Vagina (tissue), 2 donors: ENCODE results near the gene SEMA4D. TPM values are rescaled to one million over a fixed set of nuclear protein-coding genes. Genes with fewer than 3 reads are reported as not detected.

Experiments
- DNase-seq, 2 donors: peaks; one replicate each; pipeline ENCODE4 v3.0.0-alpha.2; 2017; ENCODE audit errors: extremely low spot score in 2 of 2
- H3K27ac ChIP-seq: fragments of 200-600 bp; sonication (generic); one replicate; pipeline ENCODE4 v1.5.1; 2019
- H3K27me3 ChIP-seq: fragments of 200-600 bp; sonication (generic); one replicate; pipeline ENCODE4 v1.5.1; 2019
- H3K36me3 ChIP-seq, 2 donors: fragments of 200-600 bp; sonication (generic); one replicate each; pipeline ENCODE4 v1.5.1; 2017 to 2019
- H3K4me1 ChIP-seq: fragments of 200-600 bp; sonication (generic); one replicate; pipeline ENCODE4 v1.5.1; 2019
- H3K4me3 ChIP-seq, 2 donors: fragments of 200-600 bp; sonication (generic); 1 replicate in 1 of 2; 2 replicates in 1 of 2; pipeline ENCODE4 v1.5.1; 2016 to 2019
- H3K9me3 ChIP-seq: fragments of 200-600 bp; sonication (generic); one replicate; pipeline ENCODE4 v1.5.1; 2019
- CTCF ChIP-seq, 3 experiments: fragments of 450-650 bp in 2 of 3; fragments of 200-600 bp in 1 of 3; sonication (generic) in 1 of 3; IDR thresholded peaks; one replicate each; pipeline ENCODE4 v1.5.1; 2017 to 2019; ENCODE audit warnings: antibody characterized with exemption in 3 of 3, mild to moderate bottlenecking in 2 of 3, moderate library complexity in 2 of 3
- POLR2A ChIP-seq, 2 donors: fragments of 450-650 bp; IDR thresholded peaks; one replicate each; pipeline ENCODE4 v1.6.1; 2017; ENCODE audit warnings: antibody characterized with exemption in 2 of 2, mild to moderate bottlenecking in 2 of 2, moderate library complexity in 2 of 2
- POLR2AphosphoS5 ChIP-seq, 2 donors: sonication (generic); formaldehyde crosslinking; IDR thresholded peaks; one replicate each; pipeline ENCODE4 v1.9.0; 2017; ENCODE audit warnings: antibody characterized with exemption in 2 of 2, mild to moderate bottlenecking in 2 of 2, low read depth in 1 of 2; ENCODE audit not compliant: insufficient read depth in 1 of 2
- intact Hi-C: fragments of 100-400 bp; cut with DNase I; formaldehyde crosslinking; loops from one replicate; pipeline ENCODE4 v1.15.1; 2023
- total RNA-seq: library from RNA; depleted of rRNA; stranded (reverse); fragments of >200 nt; gene quantifications from one replicate; pipeline ENCODE4 v1.2.3, GENCODE V29; 2016

Gene SEMA4D
- total RNA-seq, 1 donor from 2014 or later = 39.3 TPM

DNA sequence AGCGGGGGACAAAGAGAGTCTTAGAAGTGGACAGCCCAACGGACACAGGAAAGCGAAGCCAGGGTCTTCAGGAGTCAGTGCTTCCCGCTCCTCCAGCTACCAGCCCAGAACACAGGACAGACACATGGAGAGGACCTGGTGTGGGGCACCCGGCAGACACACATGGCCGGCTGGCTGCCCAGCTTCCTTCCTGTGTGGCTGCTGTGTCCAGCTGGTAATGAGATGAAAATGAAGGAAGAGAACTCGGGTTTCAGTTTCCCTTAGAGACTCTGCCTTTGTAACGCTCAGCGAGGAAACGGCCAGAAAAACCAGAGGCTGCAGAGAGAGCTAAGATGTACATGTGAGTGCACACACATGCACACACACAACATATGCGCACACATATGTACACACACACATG lies 92.1 kb downstream of the SEMA4D start:
- TF ChIP-seq CTCF (IDR thresholded peaks at IDR 0.05) (no peak), POLR2AphosphoS5 (IDR thresholded peaks at IDR 0.05; ENCODE audit: insufficient read depth in 1 of 2, low read depth in 1 of 2) (no peak), POLR2A (IDR thresholded peaks at IDR 0.05) (no peak)
- Histone ChIP-seq H3K27me3 (no peaks in the 10 kb centered on the region), H3K9me3 (no peaks in the 10 kb centered on the region), H3K27ac (no peak overlapping the region), H3K4me3 (no peak overlapping the region), H3K36me3 (peaks cover 0 to 18% of the 10 kb centered on the region in 2 donors), H3K4me1 (no peaks in the 10 kb centered on the region)
- intact Hi-C loops = no loop called here
- no peak for DNase-seq

- H3K36me3 ChIP-seq = peaks cover 0 to 22% of the 10 kb centered on the region in 2 donors
- TF ChIP-seq POLR2AphosphoS5 (IDR thresholded peaks at IDR 0.05; ENCODE audit: insufficient read depth in 1 of 2, low read depth in 1 of 2) = no peak
- no peak for TF ChIP-seq CTCF (IDR thresholded peaks at IDR 0.05)
- TF ChIP-seq POLR2A (IDR thresholded peaks at IDR 0.05) = no peak
- no peaks in the 10 kb centered on the region for H3K9me3 ChIP-seq
- H3K27me3 ChIP-seq = no peaks in the 10 kb centered on the region
- no peak overlapping the region for H3K27ac ChIP-seq
- H3K4me3 ChIP-seq = no peak overlapping the region
- no peaks in the 10 kb centered on the region for H3K4me1 ChIP-seq
- DNase-seq = no peak
- intact Hi-C loops = no loop called here
Measured at GRCh38 chr9:89404074-89404473, 93.8 kb downstream of the SEMA4D start.

- intact Hi-C loops = no loop called here
- Histone ChIP-seq H3K27ac (no peak overlapping the region), H3K36me3 (peaks cover 0 to 28% of the 10 kb centered on the region in 2 donors)
Measured at GRCh38 chr9:89402695-89403427, 95.1 kb downstream of the SEMA4D start.

GRCh38 chr9:89400403-89401116 lies 97.4 kb downstream of the SEMA4D start:
- DNase-seq = no peak
- H3K27ac ChIP-seq = no peak overlapping the region

More at GRCh38 chr9:89402695-89403427, 95.1 kb downstream of the SEMA4D start:
- Histone ChIP-seq H3K4me3 (no peak overlapping the region), H3K9me3 (no peaks in the 10 kb centered on the region), H3K27me3 (no peaks in the 10 kb centered on the region), H3K4me1 (no peaks in the 10 kb centered on the region)
- DNase-seq = no peak
- no peak for TF ChIP-seq POLR2AphosphoS5 (IDR thresholded peaks at IDR 0.05; ENCODE audit: insufficient read depth in 1 of 2, low read depth in 1 of 2)
- TF ChIP-seq CTCF (IDR thresholded peaks at IDR 0.05) = no peak

More at GRCh38 chr9:89400403-89401116, 97.4 kb downstream of the SEMA4D start:
- H3K4me3 ChIP-seq = no peak overlapping the region
- H3K36me3 ChIP-seq = peaks cover 0 to 41% of the 10 kb centered on the region in 2 donors
- H3K4me1 ChIP-seq = no peaks in the 10 kb centered on the region
- intact Hi-C loops = no loop called here
- TF ChIP-seq CTCF (IDR thresholded peaks at IDR 0.05) (no peak), POLR2AphosphoS5 (IDR thresholded peaks at IDR 0.05; ENCODE audit: insufficient read depth in 1 of 2, low read depth in 1 of 2) (no peak), POLR2A (IDR thresholded peaks at IDR 0.05) (no peak)
- no peaks in the 10 kb centered on the region for H3K27me3 ChIP-seq
- H3K9me3 ChIP-seq = no peaks in the 10 kb centered on the region
